Progenitor cell of endocrine pancreas (in vitro differentiated cells): ENCODE results near the gene PCBP2. TPM values are rescaled to one million over a fixed set of nuclear protein-coding genes. Genes with fewer than 3 reads are reported as not detected.
A peak's percentile ranks its signal among the peaks of the same experiment; 100 is the strongest.

Source experiments
- DNase-seq: peaks from one replicate; pipeline ENCODE4 v3.0.0; 2021; ENCODE audit warnings: low spot score; ENCODE audit not compliant: unreplicated experiment
- H3K27ac Mint-ChIP-seq: 2 replicates; pipeline ENCODE4 v1.8.0; 2021; ENCODE audit warnings: mild to moderate bottlenecking, moderate library complexity, mixed read lengths
- H3K27me3 Mint-ChIP-seq: 2 replicates; pipeline ENCODE4 v1.8.0; 2021; ENCODE audit warnings: mixed read lengths
- H3K36me3 Mint-ChIP-seq: 2 replicates; pipeline ENCODE4 v1.8.0; 2022; ENCODE audit warnings: mixed read lengths; ENCODE audit not compliant: insufficient read depth
- H3K4me1 Mint-ChIP-seq: 2 replicates; pipeline ENCODE4 v1.8.0; 2021; ENCODE audit warnings: low read depth, mixed read lengths
- H3K4me3 Mint-ChIP-seq: 2 replicates; pipeline ENCODE4 v1.8.0; 2021; ENCODE audit warnings: low read depth, mild to moderate bottlenecking, moderate library complexity, mixed read lengths
- H3K9me3 Mint-ChIP-seq: 2 replicates; pipeline ENCODE4 v1.8.0; 2021; ENCODE audit warnings: low read depth, mixed read lengths
- total RNA-seq: library from RNA; stranded (reverse); gene quantifications from 2 replicates; pipeline ENCODE4 v1.2.1, GENCODE V29; 2021
- TF ChIP-seq, protein P1 (sequence below): fragments of 200-600 bp; sonication (generic); IDR thresholded peaks from one replicate; pipeline ENCODE4 v1.5.0; 2021; ENCODE audit warnings: antibody characterized with exemption, mild to moderate bottlenecking; ENCODE audit not compliant: unreplicated experiment

The PCBP2 gene
- total RNA-seq, 1 donor from 2014 or later: 1,400 TPM

DNA sequence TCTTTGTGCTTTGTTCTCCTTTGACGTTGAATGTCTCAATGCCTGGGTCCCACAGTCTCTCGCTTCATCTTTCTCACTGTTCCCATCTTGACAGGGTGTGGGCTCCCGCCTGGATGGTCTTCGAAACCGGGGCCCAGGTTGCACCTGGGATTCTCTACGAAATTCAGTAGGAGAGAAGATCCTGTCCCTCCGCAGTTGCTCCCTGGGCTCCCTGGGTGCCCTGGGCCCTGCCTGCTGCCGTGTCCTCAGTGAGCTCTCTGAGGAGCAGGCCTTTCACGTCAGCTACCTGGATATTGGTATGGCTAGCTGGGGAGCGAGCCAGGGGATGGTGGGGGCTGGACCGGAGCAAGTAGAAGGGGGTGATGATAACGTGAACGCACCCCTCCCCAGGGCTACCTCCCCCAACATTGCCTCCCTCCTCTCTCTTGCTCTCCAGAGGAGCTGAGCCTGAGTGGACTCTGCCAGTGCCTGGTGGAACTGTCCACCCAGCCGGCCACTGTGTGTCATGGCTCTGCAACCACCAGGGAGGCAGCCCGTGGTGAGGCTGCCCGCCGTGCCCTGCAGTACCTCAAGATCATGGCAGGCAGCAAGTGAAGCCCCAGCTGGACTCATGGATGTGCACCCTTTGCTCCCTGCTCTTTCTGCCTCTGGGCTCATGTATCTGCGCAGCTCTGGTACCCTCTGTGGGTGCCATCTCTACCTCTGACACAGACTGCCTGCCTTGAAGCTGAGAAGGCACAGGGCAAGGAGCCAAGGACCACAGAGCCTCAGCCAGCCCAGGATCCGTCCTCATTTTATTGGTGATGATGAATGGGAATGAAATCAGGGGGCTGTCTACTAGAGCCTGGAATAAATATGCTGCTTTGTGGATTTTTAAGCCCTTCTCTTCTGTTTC lies 53.9 kb downstream of the PCBP2 start:
- Mint-ChIP-seq H3K36me3 (no peaks in the 10 kb centered on the region), H3K27ac (no peak overlapping the region), H3K4me3 (no peak overlapping the region), H3K27me3 (no peaks in the 10 kb centered on the region), H3K9me3 (no peaks in the 10 kb centered on the region), H3K4me1 (peaks cover 7% of the 10 kb centered on the region)
- no peak for DNase-seq
- TF ChIP-seq, protein P1, sequence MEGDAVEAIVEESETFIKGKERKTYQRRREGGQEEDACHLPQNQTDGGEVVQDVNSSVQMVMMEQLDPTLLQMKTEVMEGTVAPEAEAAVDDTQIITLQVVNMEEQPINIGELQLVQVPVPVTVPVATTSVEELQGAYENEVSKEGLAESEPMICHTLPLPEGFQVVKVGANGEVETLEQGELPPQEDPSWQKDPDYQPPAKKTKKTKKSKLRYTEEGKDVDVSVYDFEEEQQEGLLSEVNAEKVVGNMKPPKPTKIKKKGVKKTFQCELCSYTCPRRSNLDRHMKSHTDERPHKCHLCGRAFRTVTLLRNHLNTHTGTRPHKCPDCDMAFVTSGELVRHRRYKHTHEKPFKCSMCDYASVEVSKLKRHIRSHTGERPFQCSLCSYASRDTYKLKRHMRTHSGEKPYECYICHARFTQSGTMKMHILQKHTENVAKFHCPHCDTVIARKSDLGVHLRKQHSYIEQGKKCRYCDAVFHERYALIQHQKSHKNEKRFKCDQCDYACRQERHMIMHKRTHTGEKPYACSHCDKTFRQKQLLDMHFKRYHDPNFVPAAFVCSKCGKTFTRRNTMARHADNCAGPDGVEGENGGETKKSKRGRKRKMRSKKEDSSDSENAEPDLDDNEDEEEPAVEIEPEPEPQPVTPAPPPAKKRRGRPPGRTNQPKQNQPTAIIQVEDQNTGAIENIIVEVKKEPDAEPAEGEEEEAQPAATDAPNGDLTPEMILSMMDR: no peak

DNA sequence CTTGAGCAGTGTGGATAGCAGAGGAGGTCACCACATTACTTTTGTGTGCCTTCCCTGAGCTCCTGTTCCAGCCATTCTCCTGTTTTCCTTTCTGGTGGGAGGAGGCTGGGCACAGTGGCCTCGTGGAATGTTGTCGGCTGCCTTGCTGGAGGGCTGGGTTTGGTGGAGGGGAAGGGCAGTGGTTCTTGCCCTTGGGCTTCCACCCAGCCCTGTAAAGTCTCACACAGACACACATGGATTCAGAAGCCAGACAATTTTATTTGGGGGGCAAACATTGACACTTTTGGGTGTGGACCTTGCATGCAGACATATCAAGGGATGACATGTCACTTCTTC lies 54.5 kb downstream of the PCBP2 start:
- no peaks in the 10 kb centered on the region for H3K36me3 Mint-ChIP-seq
- TF ChIP-seq, protein P1: no peak
- H3K4me3 Mint-ChIP-seq: no peak overlapping the region
- no peak overlapping the region for H3K27ac Mint-ChIP-seq
- peaks cover 7% of the 10 kb centered on the region for H3K4me1 Mint-ChIP-seq
- DNase-seq: no peak
- H3K27me3 Mint-ChIP-seq: no peaks in the 10 kb centered on the region
- no peaks in the 10 kb centered on the region for H3K9me3 Mint-ChIP-seq

DNA sequence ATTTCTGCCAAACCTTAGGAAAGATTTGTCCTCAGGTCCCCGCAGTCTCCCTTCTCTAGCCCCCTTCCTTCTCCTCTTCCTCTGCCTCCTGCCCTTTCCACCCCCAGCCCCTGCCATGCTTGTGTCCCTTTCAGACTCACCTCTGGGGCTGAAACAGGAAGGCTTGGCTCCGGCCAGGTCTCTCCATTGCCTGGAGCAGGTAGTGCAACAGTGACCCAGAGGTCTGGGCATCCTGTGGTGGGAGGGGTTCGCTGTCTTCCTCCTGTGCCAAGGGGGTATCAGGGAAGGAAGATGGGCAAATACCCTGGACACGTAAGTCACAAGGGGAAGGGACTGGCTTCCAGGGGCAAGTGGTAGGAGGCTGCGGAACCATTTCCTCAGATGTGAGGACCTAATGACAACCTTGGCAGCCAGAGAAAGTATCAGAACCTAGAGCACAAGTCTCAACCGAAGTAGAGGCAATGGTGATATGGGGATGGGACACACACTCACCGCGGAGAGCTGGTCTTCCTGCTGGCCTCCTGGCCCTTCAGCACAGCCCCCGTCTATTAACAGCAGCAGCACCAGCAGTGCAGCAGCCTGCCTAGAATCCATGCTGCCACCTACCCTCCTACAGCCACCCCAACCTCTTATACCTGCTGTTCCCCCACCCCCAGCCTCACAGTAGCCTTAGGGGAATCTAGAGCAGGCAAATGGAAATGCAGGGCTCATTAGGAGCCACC lies 55.1 kb downstream of the PCBP2 start, which contains the start of gene NPFF:
Gene NPFF (minus strand): TSS at position 604 of the 722 bp plus-strand sequence. CDS start 10 bp downstream, at position 594.
- Mint-ChIP-seq H3K9me3 (no peaks in the 10 kb centered on the region), H3K27me3 (no peaks in the 10 kb centered on the region), H3K27ac (no peak within 1 kb of the TSS), H3K4me1 (peaks cover 3% of the 10 kb centered on the region), H3K36me3 (no peaks in the 10 kb centered on the region), H3K4me3 (no peak within 1 kb of the TSS)
- DNase-seq: no peak
- TF ChIP-seq, protein P1: no peak

DNA sequence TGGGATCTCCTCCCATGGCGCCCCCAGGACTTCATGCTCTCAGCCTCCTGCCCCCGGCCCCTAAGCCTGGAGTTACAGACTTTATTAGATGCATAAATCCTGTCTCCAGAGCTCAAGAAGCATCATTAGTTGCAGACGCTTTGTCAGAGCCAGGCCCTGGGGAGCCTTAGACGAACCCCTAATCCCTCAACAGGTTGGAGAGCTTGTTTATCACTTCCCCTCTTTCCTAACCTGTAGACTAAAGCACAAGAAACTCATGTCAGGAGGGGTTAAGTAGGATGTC lies 55.6 kb downstream of the PCBP2 start:
- Mint-ChIP-seq H3K27ac (no peak overlapping the region), H3K4me1 (peaks cover 1% of the 10 kb centered on the region), H3K9me3 (no peaks in the 10 kb centered on the region), H3K4me3 (no peak overlapping the region), H3K36me3 (no peaks in the 10 kb centered on the region), H3K27me3 (no peaks in the 10 kb centered on the region)
- no peak for DNase-seq
- TF ChIP-seq, protein P1: no peak

DNA sequence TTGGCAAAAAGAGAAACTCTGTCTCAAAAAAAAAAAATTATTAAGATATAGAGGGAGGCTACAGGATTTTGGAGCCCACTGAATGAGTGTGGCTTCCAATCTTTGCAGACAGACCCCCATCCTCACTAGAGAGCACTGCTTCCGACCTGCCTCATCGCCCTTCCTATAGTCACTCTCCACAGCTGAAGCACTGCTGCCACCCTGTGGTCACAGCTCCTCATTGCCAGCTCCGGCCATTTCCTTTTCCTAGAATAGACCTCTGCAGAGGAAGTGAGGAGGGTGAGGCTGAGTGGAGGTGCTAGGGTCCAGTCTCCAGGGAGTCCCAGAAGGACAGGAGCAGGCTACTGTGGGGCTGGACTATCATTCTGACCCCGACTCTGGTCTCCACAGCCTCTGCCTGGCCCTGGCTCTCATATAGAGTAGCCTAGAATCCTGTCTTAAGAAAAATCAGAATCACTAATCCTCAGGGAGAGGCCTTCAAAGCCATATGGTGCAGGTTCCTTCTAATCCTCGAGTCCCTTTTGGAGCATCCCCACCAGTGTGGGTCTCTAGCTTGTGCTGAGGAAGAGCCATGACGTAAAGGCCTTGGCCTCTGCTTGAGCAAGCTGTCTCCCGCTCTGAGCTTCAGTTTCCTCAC lies 56.8 kb downstream of the PCBP2 start:
- peak; percentile 85 for DNase-seq
- Mint-ChIP-seq H3K27ac (no peak overlapping the region), H3K9me3 (no peaks in the 10 kb centered on the region), H3K27me3 (no peaks in the 10 kb centered on the region), H3K4me3 (no peak overlapping the region), H3K4me1 (no peaks in the 10 kb centered on the region), H3K36me3 (peaks cover 2% of the 10 kb centered on the region)
- TF ChIP-seq, protein P1: peak; percentile 88
